ENCODE measurements around the gene TAL1. TPM values are rescaled to one million over a fixed set of nuclear protein-coding genes. Genes with fewer than 3 reads are reported as not detected.
"Not testable (repeated sequence)": the region's sequence is repeated elsewhere in the genome, so short reads cannot be mapped to it uniquely, and the experiment has no call there.

TAL1 gene
- total RNA-seq: 10.8 TPM

DNA sequence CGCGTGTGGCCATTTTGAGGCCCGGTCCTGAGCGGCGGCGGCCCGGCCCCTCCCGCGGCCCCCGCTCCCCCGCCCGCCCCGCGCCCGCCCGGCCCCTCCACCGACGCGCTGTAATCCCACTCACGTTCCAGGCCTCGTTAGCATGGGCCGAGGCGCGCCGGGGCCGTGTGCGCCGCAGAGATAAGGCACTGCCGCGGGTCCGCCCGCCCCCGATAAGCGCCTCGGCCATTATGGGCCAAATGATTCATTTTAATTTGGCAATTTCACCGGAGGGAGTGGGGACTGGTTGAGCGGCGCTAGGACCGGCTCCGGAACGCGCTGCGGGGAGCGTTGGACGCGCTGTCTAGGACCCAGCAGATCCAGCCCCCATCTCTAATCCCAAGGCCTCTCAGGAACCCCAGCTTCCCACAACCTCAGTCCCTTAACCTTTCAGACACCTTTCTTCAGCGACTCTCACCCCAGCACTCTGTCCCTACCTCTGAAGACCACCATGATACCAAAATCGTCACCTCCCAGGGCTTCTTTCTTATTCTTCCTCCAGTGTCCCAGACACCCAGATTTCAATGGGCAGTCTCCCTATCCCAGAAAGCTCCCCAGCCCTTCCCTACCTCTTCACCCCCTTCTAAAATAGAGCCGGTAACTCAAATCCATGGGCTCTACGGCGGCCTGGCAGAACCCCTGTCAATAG lies at the start of gene TAL1:
TAL1 (minus strand) TSS at position 39 of the 688 bp plus-strand sequence. CDS start 6,337 bp downstream, outside the sequence.
- H3K4me1 ChIP-seq (ENCODE audit: insufficient read depth, low read length): peaks cover 34% of the 10 kb centered on the region
- H3K27me3 ChIP-seq (ENCODE audit: insufficient read depth, low read length): peaks cover 83% of the 10 kb centered on the region
- H3K9me3 ChIP-seq (ENCODE audit: low read depth, low read length): no peaks in the 10 kb centered on the region
- peak within 1 kb of the TSS; percentile 19 for H3K4me3 ChIP-seq (ENCODE audit: low read length)

DNA sequence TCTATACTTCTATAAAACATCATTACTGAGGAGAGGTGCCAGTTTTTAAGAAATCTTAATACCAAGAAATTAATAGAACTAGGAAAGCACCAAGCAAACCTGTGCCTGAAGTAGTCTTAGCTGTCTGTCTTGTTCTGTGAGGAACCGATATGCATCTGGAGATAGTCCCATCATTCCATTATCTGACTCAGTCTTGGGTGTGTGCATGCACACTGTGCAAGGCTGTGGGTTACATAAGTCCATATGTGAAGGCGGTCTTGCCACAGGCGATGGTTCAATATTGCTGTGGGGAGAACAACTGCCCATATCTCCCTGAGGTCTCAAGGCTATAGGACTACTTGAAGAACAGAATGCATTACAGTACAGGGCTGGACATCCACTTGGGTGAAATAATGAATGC lies 48.1 kb upstream of the TAL1 start:
- H3K4me1 ChIP-seq (ENCODE audit: insufficient read depth, low read length): no peaks in the 10 kb centered on the region
- no peaks in the 10 kb centered on the region for H3K27me3 ChIP-seq (ENCODE audit: insufficient read depth, low read length)
- no peaks in the 10 kb centered on the region for H3K9me3 ChIP-seq (ENCODE audit: low read depth, low read length)
- no peak overlapping the region for H3K4me3 ChIP-seq (ENCODE audit: low read length)

DNA sequence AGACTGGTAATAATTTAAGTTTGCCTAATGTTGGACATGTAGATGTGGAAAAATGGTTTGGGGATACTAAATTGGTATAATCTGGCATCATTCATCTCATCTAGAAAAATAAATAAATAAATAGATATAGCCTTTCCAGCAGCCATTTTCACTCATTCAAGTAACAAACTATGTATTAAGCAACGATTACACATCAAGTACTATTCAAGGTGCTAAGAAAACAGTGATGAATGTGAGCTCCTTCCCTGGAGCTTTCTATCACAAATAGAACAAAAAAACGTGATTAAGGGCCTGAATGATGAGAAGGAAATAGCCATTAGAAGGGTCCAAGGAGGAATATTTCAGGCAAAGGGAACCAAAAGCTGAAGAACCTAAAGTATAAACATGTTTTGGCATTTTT lies 44.8 kb upstream of the TAL1 start:
- Histone ChIP-seq H3K9me3 (ENCODE audit: low read depth, low read length) (no peaks in the 10 kb centered on the region), H3K4me3 (ENCODE audit: low read length) (no peak overlapping the region), H3K4me1 (ENCODE audit: insufficient read depth, low read length) (no peaks in the 10 kb centered on the region), H3K27me3 (ENCODE audit: insufficient read depth, low read length) (no peaks in the 10 kb centered on the region)

DNA sequence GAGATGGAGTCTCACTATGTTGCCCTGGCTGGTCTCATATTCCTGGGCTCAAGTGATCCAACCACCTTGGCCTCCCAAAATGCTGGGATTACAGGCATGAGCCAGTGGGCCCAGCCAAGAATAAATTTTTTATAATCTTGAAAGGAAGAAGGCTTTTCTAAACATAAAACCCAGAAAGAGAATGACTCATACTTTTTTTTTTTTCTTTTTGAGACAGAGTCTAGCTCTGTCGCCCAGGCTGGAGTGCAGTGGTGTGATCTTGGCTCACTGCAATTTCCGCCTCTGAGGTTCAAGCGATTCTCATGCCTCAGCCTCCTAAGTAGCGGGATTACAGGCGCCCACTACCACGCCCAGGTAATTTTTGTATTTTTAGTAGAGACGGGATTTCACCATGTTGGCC lies 43.8 kb upstream of the TAL1 start:
- not testable (repeated sequence) for H3K4me3 ChIP-seq (ENCODE audit: low read length); H3K9me3 ChIP-seq (ENCODE audit: low read depth, low read length); H3K4me1 ChIP-seq (ENCODE audit: insufficient read depth, low read length); H3K27me3 ChIP-seq (ENCODE audit: insufficient read depth, low read length)

DNA sequence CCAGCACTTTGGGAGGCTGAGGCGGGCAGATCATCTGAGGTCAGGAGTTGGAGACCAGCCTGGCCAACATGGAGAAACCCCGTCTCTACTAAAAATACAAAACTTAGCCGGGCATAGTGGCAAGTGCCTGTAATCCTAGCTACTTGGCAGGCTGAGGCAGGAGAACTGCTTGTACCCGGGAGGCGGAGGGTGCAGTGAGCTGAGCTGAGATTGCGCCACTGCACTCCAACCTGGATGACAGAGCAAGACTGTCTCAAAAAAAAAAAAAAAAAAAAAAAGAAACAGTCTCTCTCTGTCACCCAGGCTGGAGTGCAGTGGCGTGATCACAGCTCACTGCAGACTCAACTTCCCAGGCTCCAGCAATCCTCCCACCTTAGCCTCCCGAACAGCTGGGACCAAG lies 33.5 kb upstream of the TAL1 start:
- not testable (repeated sequence) for H3K9me3 ChIP-seq (ENCODE audit: low read depth, low read length)

DNA sequence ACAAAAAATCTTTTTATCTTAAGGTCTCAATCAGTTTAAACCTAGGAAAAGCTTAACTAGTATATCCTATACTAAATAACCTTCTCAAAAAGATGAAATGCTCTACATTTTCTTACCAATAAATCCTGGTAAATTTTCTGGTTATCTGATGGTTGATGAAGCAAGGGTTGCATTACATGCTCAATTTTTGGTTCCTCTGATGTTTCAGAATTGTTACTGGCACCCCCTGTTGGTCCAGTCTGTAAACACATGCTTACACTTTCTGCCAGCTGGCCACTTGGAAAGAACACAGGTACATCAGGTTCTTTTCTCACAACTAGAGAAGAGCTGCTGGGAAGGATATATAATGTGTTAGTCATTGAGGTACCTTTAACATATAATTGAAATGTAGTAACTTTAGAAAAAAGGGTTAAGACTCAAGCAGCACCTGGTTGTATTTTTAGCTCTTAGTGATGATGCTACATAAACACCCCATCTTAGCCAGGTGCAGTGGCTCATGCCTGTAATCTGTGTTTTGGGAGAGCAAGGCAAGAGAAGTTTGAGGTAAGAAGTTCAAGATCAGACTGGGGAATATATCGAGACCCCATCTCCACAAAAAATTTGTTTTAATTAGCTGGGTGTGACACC lies 30.9 kb upstream of the TAL1 start:
- Histone ChIP-seq H3K4me3 (ENCODE audit: low read length) (no peak overlapping the region), H3K4me1 (ENCODE audit: insufficient read depth, low read length) (no peaks in the 10 kb centered on the region), H3K9me3 (ENCODE audit: low read depth, low read length) (no peaks in the 10 kb centered on the region), H3K27me3 (ENCODE audit: insufficient read depth, low read length) (no peaks in the 10 kb centered on the region)

More for the DNA sequence above, 33.5 kb upstream of the TAL1 start:
- H3K4me3 ChIP-seq (ENCODE audit: low read length); H3K27me3 ChIP-seq (ENCODE audit: insufficient read depth, low read length); H3K4me1 ChIP-seq (ENCODE audit: insufficient read depth, low read length): not testable (repeated sequence)

DNA sequence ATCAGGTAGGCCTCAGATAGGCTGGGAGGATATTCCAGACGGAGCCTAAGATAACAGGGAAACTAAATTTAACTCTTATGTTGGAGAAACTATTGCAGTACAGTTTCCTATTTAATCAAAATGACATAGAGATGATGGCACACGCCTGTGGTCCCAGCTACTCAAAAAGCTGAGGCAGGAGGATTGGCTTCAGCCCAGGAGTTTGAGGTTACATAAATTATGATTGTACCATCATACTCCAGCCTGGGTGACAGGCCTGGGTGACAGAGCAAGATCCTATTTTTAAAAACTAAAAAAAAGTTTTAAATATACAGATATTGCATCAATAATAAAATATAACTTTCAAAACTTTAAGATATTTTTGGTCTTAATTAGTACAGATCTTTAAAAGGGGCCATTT lies 25.2 kb upstream of the TAL1 start:
- Histone ChIP-seq H3K27me3 (ENCODE audit: insufficient read depth, low read length) (no peaks in the 10 kb centered on the region), H3K4me3 (ENCODE audit: low read length) (no peak overlapping the region), H3K9me3 (ENCODE audit: low read depth, low read length) (no peaks in the 10 kb centered on the region), H3K4me1 (ENCODE audit: insufficient read depth, low read length) (no peaks in the 10 kb centered on the region)

DNA sequence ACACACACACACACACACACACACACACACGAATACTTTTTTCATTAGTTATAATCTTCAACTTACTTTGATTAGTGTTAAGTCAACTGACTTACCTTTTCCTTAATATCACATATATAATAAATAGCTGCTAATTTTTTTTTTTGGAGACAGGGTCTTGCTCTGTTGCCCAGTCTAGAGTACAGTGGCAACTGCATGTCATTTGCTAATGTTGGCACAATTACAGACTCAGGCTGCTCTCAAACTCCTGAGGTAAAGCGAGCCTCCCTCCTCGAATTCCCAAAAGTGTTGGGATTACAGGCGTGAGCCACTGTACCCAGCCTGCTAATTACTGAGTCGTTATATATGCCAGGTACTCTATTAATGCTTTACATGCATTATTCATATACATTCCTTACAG lies 20.8 kb upstream of the TAL1 start:
- H3K4me1 ChIP-seq (ENCODE audit: insufficient read depth, low read length): no peaks in the 10 kb centered on the region
- no peak overlapping the region for H3K4me3 ChIP-seq (ENCODE audit: low read length)
- no peaks in the 10 kb centered on the region for H3K27me3 ChIP-seq (ENCODE audit: insufficient read depth, low read length)
- no peaks in the 10 kb centered on the region for H3K9me3 ChIP-seq (ENCODE audit: low read depth, low read length)

DNA sequence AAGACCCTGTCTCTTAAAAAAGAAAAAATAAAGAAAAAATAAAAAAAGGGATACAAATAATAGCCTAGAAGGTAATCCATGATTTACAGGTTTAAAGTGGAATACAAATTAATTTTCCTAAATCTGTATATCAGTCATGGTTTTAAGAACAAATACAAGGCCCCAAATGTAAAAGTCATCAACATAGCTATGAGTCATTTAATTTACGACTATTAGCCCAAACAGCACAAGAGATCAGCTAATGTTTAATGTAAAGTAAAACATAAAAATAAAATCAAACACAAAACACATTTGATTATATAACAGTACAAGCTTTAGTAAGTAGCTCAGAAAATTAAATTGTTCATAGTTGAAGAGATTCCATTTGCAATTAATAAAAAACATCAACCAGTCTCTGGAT lies 20.3 kb upstream of the TAL1 start:
- Histone ChIP-seq H3K4me1 (ENCODE audit: insufficient read depth, low read length) (no peaks in the 10 kb centered on the region), H3K9me3 (ENCODE audit: low read depth, low read length) (no peaks in the 10 kb centered on the region), H3K4me3 (ENCODE audit: low read length) (no peak overlapping the region), H3K27me3 (ENCODE audit: insufficient read depth, low read length) (no peaks in the 10 kb centered on the region)

DNA sequence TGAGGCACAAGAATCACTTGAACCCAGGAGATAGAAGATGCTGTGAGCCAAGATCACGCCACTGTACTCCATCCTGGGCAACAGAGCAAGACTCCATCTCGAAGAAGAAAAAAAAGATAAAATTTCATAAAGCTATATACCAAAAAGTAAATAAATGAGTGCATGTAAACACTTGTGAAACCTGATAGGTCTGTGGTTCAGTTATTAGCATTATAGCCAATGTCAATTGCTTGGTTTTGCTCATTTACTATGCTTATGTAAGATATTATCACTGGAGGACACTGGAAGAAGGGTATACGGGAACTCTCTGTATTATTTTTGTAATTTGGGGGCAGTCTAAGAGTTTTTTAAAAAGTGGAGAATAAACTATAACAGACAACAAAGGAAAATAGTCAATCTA lies 17.7 kb upstream of the TAL1 start:
- H3K27me3 ChIP-seq (ENCODE audit: insufficient read depth, low read length): no peaks in the 10 kb centered on the region
- no peaks in the 10 kb centered on the region for H3K9me3 ChIP-seq (ENCODE audit: low read depth, low read length)
- no peaks in the 10 kb centered on the region for H3K4me1 ChIP-seq (ENCODE audit: insufficient read depth, low read length)
- H3K4me3 ChIP-seq (ENCODE audit: low read length): no peak overlapping the region

DNA sequence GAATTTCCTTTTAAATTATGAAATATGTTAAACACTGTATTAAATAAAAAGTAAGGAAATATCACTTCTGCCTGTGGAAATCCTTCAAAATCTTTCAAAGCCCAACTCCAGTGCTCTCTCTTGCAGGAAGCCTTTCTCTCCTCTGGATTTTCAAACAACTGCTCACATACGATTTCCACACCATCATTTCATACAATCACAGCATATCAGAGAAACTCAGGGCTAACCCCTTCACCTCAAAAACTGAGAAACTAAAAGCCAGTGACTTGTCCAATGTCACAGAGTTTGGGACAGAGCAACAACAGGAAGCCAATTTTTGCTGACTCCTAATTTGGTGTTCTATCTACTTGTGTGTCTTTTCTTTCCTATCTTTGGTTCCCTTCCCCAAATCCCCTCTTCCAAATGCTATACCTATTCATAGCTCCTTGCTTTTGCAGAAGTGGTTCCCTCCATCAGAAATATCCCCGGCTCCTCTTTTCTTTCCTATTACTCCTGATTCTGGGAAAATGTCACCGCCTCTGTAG lies 12.4 kb upstream of the TAL1 start:
- no peaks in the 10 kb centered on the region for H3K9me3 ChIP-seq (ENCODE audit: low read depth, low read length)
- H3K27me3 ChIP-seq (ENCODE audit: insufficient read depth, low read length): peaks cover 3% of the 10 kb centered on the region
- H3K4me1 ChIP-seq (ENCODE audit: insufficient read depth, low read length): no peaks in the 10 kb centered on the region
- H3K4me3 ChIP-seq (ENCODE audit: low read length): no peak overlapping the region

DNA sequence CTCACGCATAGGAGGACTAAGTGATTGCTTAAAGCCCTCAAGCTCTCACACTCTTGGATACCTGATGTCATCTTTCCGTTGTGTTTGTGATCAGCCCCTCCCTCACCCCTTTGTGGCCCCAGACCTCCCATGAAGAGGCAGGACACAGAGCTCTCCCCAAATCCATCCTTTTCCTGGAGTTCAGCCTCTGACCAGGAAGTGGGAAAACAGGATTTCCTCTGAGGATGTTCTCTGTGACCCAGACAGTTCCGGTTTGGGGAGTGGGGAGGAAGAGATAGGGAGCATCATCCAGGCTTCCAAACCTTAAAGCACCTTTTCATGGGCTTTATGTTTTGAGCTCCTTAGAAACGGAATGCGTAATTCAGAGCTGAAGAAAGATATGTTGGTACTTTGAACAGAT lies 11.9 kb upstream of the TAL1 start:
- Histone ChIP-seq H3K27me3 (ENCODE audit: insufficient read depth, low read length) (peaks cover 3% of the 10 kb centered on the region), H3K4me3 (ENCODE audit: low read length) (no peak overlapping the region), H3K9me3 (ENCODE audit: low read depth, low read length) (no peaks in the 10 kb centered on the region), H3K4me1 (ENCODE audit: insufficient read depth, low read length) (no peaks in the 10 kb centered on the region)

DNA sequence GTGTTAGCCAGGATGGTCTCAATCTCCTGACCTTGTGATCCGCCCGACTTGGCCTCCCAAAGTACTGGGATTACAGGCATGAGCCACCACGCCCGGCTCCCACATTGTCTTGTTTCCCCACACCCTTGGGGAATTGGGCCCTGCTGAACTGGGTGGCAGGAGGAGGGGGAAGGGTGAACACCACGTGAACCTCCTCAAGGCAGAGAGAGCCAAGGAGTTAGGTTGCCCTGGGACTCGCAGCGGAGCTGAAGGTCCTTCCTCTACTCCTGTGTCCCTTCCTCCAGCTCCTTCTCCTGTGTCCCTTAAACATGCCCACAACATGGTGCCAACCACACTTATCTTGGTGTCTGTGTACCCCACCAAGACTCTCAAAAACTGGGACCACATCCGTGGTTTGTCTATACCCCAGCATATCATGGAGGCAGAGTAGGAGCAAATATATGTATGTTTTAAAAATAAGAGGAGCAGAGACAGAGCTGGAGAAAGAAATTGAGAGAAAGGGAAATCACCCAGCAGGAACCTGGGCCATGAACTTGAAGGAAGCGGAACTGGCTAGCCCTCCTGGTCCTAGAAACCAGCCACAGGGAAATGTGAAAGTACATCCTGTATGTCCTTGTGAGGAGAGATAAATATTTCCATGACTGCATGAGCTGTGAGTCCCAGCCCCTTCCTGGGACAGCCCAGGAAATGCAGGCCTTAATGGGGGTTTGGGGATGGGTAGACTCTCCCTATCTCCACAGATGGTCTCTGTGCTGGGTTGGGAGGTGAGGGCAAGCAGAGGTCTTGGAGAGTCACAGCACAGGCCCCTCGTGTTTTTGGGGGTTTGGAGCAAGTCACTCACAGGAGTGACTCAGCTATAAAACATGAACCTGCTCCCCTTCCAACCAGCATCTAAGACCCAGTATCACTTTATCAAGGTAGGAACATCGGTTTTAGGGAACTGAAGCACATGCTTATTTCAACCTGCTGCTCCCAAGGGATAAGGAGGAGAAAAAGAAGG lies 9.4 kb upstream of the TAL1 start:
- Histone ChIP-seq H3K27me3 (ENCODE audit: insufficient read depth, low read length) (peaks cover 5% of the 10 kb centered on the region), H3K4me3 (ENCODE audit: low read length) (no peak overlapping the region), H3K9me3 (ENCODE audit: low read depth, low read length) (no peaks in the 10 kb centered on the region), H3K4me1 (ENCODE audit: insufficient read depth, low read length) (no peaks in the 10 kb centered on the region)

DNA sequence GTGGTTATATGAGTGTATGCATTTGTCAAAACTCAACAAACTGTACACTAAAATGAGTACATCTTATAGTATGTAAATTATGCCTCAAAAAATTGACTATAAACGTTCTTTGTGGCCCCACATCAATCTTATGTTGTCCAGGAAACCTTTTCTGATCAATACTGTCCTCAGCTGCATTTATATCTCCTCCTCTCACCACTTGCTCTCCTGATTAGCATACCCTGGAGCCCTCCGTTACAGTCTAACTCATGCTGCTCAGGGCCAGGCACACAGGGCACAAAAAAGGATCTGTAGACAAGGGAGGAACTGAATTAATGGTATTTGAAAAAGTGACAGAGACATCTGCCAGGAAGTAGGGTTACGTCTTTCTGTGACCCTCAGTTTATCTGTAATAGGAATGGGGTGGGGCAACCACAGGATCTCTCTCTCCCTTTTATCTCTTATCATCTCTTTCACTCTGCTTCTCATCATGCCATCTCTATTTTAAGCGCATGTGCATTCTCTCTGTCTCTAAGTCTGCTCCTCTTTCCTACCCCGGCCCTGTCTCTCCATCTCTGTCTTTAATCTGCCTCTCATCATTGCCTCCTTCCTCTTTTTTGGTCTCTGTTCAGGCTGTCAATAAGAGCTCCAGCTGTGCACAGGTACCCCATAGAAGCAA lies 7.0 kb upstream of the TAL1 start:
- peaks cover 5% of the 10 kb centered on the region for H3K4me1 ChIP-seq (ENCODE audit: insufficient read depth, low read length)
- peaks cover 24% of the 10 kb centered on the region for H3K27me3 ChIP-seq (ENCODE audit: insufficient read depth, low read length)
- H3K4me3 ChIP-seq (ENCODE audit: low read length): no peak overlapping the region
- no peaks in the 10 kb centered on the region for H3K9me3 ChIP-seq (ENCODE audit: low read depth, low read length)

DNA sequence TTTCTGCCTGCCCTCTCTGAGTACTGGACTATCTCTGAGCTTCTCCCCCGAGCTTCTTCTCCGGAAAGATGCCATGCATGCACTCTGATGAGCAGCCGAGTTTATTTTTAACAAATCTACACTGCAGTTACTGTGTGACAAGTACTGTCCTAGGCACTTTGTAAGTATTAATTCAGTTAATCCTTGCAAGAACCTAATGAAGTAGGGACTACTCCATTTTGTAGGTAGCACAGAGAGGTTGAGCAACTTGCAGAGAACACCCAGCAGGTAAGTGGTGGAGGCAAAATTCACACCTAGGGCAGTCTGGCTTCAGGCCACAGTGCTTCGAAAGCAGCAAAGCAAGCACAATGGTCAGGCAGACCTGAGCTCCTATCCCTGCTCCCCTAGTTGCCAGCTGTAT lies 3.8 kb upstream of the TAL1 start:
- H3K4me3 ChIP-seq (ENCODE audit: low read length): no peak overlapping the region
- H3K27me3 ChIP-seq (ENCODE audit: insufficient read depth, low read length): peaks cover 49% of the 10 kb centered on the region
- H3K4me1 ChIP-seq (ENCODE audit: insufficient read depth, low read length): peaks cover 18% of the 10 kb centered on the region
- no peaks in the 10 kb centered on the region for H3K9me3 ChIP-seq (ENCODE audit: low read depth, low read length)
